Smooth muscle cell (in vitro differentiated cells): Measurements from ENCODE around the gene GPD1. TPM values are rescaled to one million over a fixed set of nuclear protein-coding genes. Genes with fewer than 3 reads are reported as not detected.
A peak's percentile ranks its signal among the peaks of the same experiment; 100 is the strongest.

ENCODE experiments used
- DNase-seq: peaks from one replicate; lab custom pipeline; 2025; ENCODE audit not compliant: unreplicated experiment; lab: John Stamatoyannopoulos, UW
- H2AFZ ChIP-seq: fragments of 200-600 bp; sonication (generic); 2 replicates; pipeline ENCODE4 v1.6.0; 2016; ENCODE audit warnings: antibody characterized with exemption, low read depth, mild to moderate bottlenecking
- H3F3A ChIP-seq: fragments of 200-600 bp; sonication (generic); 2 replicates; pipeline ENCODE4 v1.6.0; 2017; ENCODE audit warnings: antibody characterized with exemption, low read depth
- H3K27ac ChIP-seq: fragments of 200-600 bp; sonication (generic); 2 replicates; pipeline ENCODE4 v1.5.1; 2016; ENCODE audit warnings: low read depth, mild to moderate bottlenecking
- H3K27me3 ChIP-seq: fragments of 200-600 bp; sonication (generic); 2 replicates; pipeline ENCODE4 v1.6.1; 2016; ENCODE audit warnings: low read depth, mild to moderate bottlenecking
- H3K36me3 ChIP-seq: fragments of 200-600 bp; sonication (generic); 2 replicates; pipeline ENCODE4 v1.5.1; 2016; ENCODE audit warnings: low read depth
- H3K4me1 ChIP-seq: fragments of 200-600 bp; sonication (generic); 2 replicates; pipeline ENCODE4 v1.5.1; 2016; ENCODE audit warnings: low read depth
- H3K4me2 ChIP-seq: fragments of 200-600 bp; sonication (generic); 2 replicates; pipeline ENCODE4 v1.6.0; 2016; ENCODE audit warnings: mild to moderate bottlenecking
- H3K4me3 ChIP-seq: fragments of 200-600 bp; sonication (generic); 2 replicates; pipeline ENCODE4 v1.5.1; 2016; ENCODE audit warnings: mild to moderate bottlenecking
- H3K79me2 ChIP-seq: fragments of 200-600 bp; sonication (generic); 2 replicates; pipeline ENCODE4 v1.6.0; 2016; ENCODE audit warnings: low read depth, mild to moderate bottlenecking
- H3K9ac ChIP-seq: fragments of 200-600 bp; sonication (generic); 2 replicates; pipeline ENCODE4 v1.6.0; 2016; ENCODE audit warnings: low read depth
- H3K9me3 ChIP-seq: fragments of 200-600 bp; sonication (generic); replicated peaks from 2 replicates; pipeline ENCODE4 v1.5.1; 2016; ENCODE audit warnings: low read depth
- H4K20me1 ChIP-seq: fragments of 200-600 bp; sonication (generic); 2 replicates; pipeline ENCODE4 v1.6.0; 2016; ENCODE audit warnings: low read depth
- CTCF ChIP-seq: fragments of 200-600 bp; sonication (generic); IDR thresholded peaks from 2 replicates; pipeline ENCODE4 v1.5.1; 2017; ENCODE audit warnings: borderline replicate concordance, mild to moderate bottlenecking, antibody characterized with exemption; ENCODE audit not compliant: insufficient read depth, poor library complexity, severe bottlenecking
- WGBS: methylation state at CpG from one replicate; pipeline ENCODE4 v1.1.7; 2016; ENCODE audit warnings: low lambda C conversion rate; 5-methylcytosine and 5-hydroxymethylcytosine counted together
- polyA plus RNA-seq: library from polyadenylated mRNA; unstranded; fragments of >200 nt; fragmentation: Nextera tagmentation; extraction: Ambion mirVana; gene quantifications from 2 replicates; pipeline ENCODE4 v1.2.1, GENCODE V29; 2016
- total RNA-seq: library from RNA; depleted of rRNA; stranded (reverse); fragments of >200 nt; gene quantifications from 2 replicates; pipeline ENCODE4 v1.2.3, GENCODE V29; 2014

GPD1 gene
- total and polyA plus RNA-seq, 2 experiments from 2014 or later = 0.24 TPM; not detected in 1

- Histone ChIP-seq H3K27me3 (no peaks in the 10 kb centered on the region), H3F3A (peaks cover 13% of the 10 kb centered on the region)
- TF ChIP-seq CTCF = peak; percentile 38
These were observed 18.8 kb upstream of the GPD1 start, which contains the start of gene SMARCD1 for GRCh38 chr12:50084775-50085614. Gene SMARCD1 (plus strand): TSS chr12:50085342. CDS start chr12:50085370, 28 bp downstream.

GRCh38 chr12:50085615-50086072 is 18.2 kb upstream of the GPD1 start:
- no peak overlapping the region for H2AFZ ChIP-seq
- WGBS = 37% methylated on average over 6 of the region's 8 CpGs
- H3K27ac ChIP-seq = peak overlapping the region; percentile 77

More at GRCh38 chr12:50084775-50085614, 18.8 kb upstream of the GPD1 start, which contains the start of gene SMARCD1:
- peak within 1 kb of the TSS; percentile 91 for H2AFZ ChIP-seq
- no peaks in the 10 kb centered on the region for H3K4me1 ChIP-seq
- peak; percentile 76 for DNase-seq
- H3K4me3 ChIP-seq = peak within 1 kb of the TSS; percentile 95
- 1% methylated on average over 41 of the region's 69 CpGs for WGBS
- H3K79me2 ChIP-seq = peaks cover 6% of the 10 kb centered on the region
- peaks cover 23% of the 10 kb centered on the region for H4K20me1 ChIP-seq
- H3K9me3 ChIP-seq = no peaks in the 10 kb centered on the region
- peak within 1 kb of the TSS; percentile 77 for H3K27ac ChIP-seq
- peaks cover 8% of the 10 kb centered on the region for H3K36me3 ChIP-seq
- H3K4me2 ChIP-seq = peak within 1 kb of the TSS; percentile 97
- peak within 1 kb of the TSS; percentile 90 for H3K9ac ChIP-seq

GRCh38 chr12:50086148-50086547 is 17.7 kb upstream of the GPD1 start:
- Histone ChIP-seq H3K36me3 (peaks cover 13% of the 10 kb centered on the region), H3K4me3 (peak overlapping the region; percentile 95), H3K4me2 (peak overlapping the region; percentile 97), H3K9ac (no peak overlapping the region), H3K27ac (no peak overlapping the region), H4K20me1 (peaks cover 23% of the 10 kb centered on the region), H3F3A (peaks cover 13% of the 10 kb centered on the region), H3K9me3 (no peaks in the 10 kb centered on the region), H3K4me1 (no peaks in the 10 kb centered on the region), H2AFZ (no peak overlapping the region), H3K79me2 (peaks cover 10% of the 10 kb centered on the region), H3K27me3 (no peaks in the 10 kb centered on the region)
- no peak for TF ChIP-seq CTCF
- 92% methylated on average over 5 of the region's 5 CpGs for WGBS
- no peak for DNase-seq

More at GRCh38 chr12:50085615-50086072, 18.2 kb upstream of the GPD1 start:
- Histone ChIP-seq H3K79me2 (peaks cover 10% of the 10 kb centered on the region), H3F3A (peaks cover 13% of the 10 kb centered on the region), H3K4me3 (peak overlapping the region; percentile 95), H3K9ac (peak overlapping the region; percentile 90), H3K4me2 (peak overlapping the region; percentile 97), H3K9me3 (no peaks in the 10 kb centered on the region), H3K36me3 (peaks cover 13% of the 10 kb centered on the region), H3K27me3 (no peaks in the 10 kb centered on the region), H3K4me1 (no peaks in the 10 kb centered on the region), H4K20me1 (peaks cover 23% of the 10 kb centered on the region)
- no peak for TF ChIP-seq CTCF
- no peak for DNase-seq
